HG02763 (cell line): ENCODE measurements around the gene NME3.
A peak's percentile ranks its signal among the peaks of the same experiment; 100 is the strongest.

Source experiments
- ATAC-seq: cut with Tn5 transposase; IDR thresholded peaks from one replicate; pipeline ENCODE4 v1.9.1; 2021; ENCODE audit warnings: mild to moderate bottlenecking, moderate library complexity; ENCODE audit not compliant: unreplicated experiment

NME3 gene

GRCh38 chr16:1794221-1794871 lies 23.0 kb upstream of the NME3 start:
- no peak for ATAC-seq

- no peak for ATAC-seq
Observed at GRCh38 chr16:1793578-1794220, 22.4 kb upstream of the NME3 start, which contains the start of gene IGFALS. IGFALS (minus strand) TSS chr16:1793705; CDS start chr16:1793652, 53 bp downstream.

- ATAC-seq: no peak
Observed at GRCh38 chr16:1792836-1793577, 21.7 kb upstream of the NME3 start.

- ATAC-seq: no peak
Observed at GRCh38 chr16:1791943-1792812, 20.8 kb upstream of the NME3 start.

GRCh38 chr16:1791256-1791942 lies 20.1 kb upstream of the NME3 start:
- ATAC-seq: no peak

- ATAC-seq: no peak
Observed at GRCh38 chr16:1790611-1791255, 19.4 kb upstream of the NME3 start.

GRCh38 chr16:1790261-1790610 lies 18.9 kb upstream of the NME3 start:
- ATAC-seq: no peak

GRCh38 chr16:1789643-1790045 lies 18.3 kb upstream of the NME3 start:
- no peak for ATAC-seq

- ATAC-seq: no peak
Observed at GRCh38 chr16:1788708-1789100, 17.4 kb upstream of the NME3 start.

- ATAC-seq: no peak
Observed at GRCh38 chr16:1788095-1788707, 16.9 kb upstream of the NME3 start.

- ATAC-seq: no peak
Observed at GRCh38 chr16:1787322-1788094, 16.2 kb upstream of the NME3 start.

GRCh38 chr16:1787056-1787321 lies 15.6 kb upstream of the NME3 start:
- ATAC-seq: no peak

- no peak for ATAC-seq
Observed at GRCh38 chr16:1786242-1787055, 15.1 kb upstream of the NME3 start.

- ATAC-seq: no peak
Observed at GRCh38 chr16:1785846-1786170, 14.5 kb upstream of the NME3 start.

- no peak for ATAC-seq
Observed at GRCh38 chr16:1784977-1785845, 13.9 kb upstream of the NME3 start.

- ATAC-seq: peak; percentile 87
Observed at GRCh38 chr16:1782408-1783264, 11.3 kb upstream of the NME3 start, which contains the start of the genes NUBP2 and SPSB3. NUBP2 (plus strand) TSS chr16:1782960; CDS start chr16:1783021, 61 bp downstream. SPSB3 (minus strand) TSS chr16:1782571; CDS start chr16:1781483, 1,088 bp downstream.
